ENCODE results near the gene SNAP25.

DNA sequence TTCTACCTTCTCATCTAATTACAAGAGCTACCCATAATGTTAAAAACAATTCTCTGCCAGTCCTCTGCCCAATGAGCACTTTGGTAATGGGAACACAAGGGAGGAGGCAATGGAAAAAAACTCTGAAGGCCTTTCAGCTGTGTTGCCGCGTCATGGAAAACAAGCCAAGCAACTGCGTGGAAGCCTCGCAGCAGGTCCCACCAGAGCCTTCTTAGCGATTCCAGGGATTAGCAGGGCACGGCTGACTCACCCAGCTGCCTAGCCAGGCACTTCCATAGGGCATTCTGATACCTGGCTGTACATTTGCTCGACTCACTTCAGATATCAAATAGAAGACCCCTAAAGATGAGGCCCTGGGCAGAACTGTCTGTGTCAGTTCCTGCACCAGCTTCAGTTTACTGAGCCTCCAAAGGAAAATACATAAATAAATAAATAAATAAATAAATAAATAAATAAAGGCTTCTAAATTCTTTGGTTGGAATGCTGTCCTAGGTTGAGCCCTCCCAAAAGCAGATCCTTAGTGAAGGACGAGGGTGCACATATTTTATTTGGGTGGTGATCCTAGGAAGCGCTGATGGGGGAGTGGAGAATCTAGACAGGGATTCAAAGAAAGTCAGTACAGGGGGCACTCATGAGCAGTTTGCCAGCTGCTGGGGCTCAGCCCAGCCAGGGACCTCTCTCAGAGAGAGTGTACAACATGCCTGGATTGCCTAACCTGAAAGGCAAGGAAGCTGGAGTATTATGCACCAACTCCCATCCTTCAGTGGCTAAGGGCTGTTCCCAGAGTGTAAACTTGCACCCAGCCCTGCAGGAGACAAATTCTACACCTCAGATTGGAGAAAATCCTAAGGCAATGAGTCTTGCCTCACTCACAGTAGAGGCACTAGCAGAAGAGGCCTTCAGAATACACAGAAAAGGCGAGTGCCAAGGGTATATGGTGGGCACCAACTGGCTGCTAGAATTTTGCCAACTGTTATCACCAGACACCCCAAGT is 18.2 kb downstream of the SNAP25 start:
- TF ChIP-seq POLR2AphosphoS5 (IDR thresholded peaks at IDR 0.05; ENCODE audit: low read depth, low read length) (no peak), ZNF274 (IDR thresholded peaks at IDR 0.05; ENCODE audit: low read depth, low read length) (no peak), EZH2phosphoT487 (IDR thresholded peaks at IDR 0.05; ENCODE audit: borderline replicate concordance) (no peak), POLR2A (IDR thresholded peaks at IDR 0.05; ENCODE audit: borderline replicate concordance, extremely low read depth, insufficient read depth, insufficient read length) (no peak), SRF (IDR thresholded peaks at IDR 0.05; ENCODE audit: low read depth) (no peak)
- TF ChIP-seq, protein P1, sequence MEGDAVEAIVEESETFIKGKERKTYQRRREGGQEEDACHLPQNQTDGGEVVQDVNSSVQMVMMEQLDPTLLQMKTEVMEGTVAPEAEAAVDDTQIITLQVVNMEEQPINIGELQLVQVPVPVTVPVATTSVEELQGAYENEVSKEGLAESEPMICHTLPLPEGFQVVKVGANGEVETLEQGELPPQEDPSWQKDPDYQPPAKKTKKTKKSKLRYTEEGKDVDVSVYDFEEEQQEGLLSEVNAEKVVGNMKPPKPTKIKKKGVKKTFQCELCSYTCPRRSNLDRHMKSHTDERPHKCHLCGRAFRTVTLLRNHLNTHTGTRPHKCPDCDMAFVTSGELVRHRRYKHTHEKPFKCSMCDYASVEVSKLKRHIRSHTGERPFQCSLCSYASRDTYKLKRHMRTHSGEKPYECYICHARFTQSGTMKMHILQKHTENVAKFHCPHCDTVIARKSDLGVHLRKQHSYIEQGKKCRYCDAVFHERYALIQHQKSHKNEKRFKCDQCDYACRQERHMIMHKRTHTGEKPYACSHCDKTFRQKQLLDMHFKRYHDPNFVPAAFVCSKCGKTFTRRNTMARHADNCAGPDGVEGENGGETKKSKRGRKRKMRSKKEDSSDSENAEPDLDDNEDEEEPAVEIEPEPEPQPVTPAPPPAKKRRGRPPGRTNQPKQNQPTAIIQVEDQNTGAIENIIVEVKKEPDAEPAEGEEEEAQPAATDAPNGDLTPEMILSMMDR (IDR thresholded peaks at IDR 0.05 in 2 of 3, conservative IDR thresholded peaks at IDR 0.05 in 1 of 3; ENCODE audit: borderline replicate concordance in 1 of 3, insufficient read depth in 1 of 3, low read depth in 2 of 3, low read length in 2 of 3), result no peak
